SK-N-MC (cell line): ENCODE data around the gene TBC1D22A.

ENCODE experiments used
- DNase-seq: peaks from one replicate; pipeline ENCODE4 v3.0.0-alpha.2; 2011; ENCODE audit warnings: low read depth, low spot score
- H3K27ac ChIP-seq: fragments of 200-600 bp; sonication (generic); 2 replicates; pipeline ENCODE4 v1.5.1; 2016; ENCODE audit warnings: mixed run types
- H3K36me3 ChIP-seq: fragments of 200-600 bp; sonication (generic); 2 replicates; pipeline ENCODE4 v1.6.1; 2017; ENCODE audit warnings: antibody characterized with exemption, low read length, mixed read lengths; ENCODE audit not compliant: insufficient read depth
- H3K4me3 ChIP-seq: fragments of 200-600 bp; sonication (generic); 2 replicates; pipeline ENCODE4 v1.5.1; 2016
- H3K9ac ChIP-seq: fragments of 200-600 bp; sonication (generic); 2 replicates; pipeline ENCODE4 v1.8.0; 2017; ENCODE audit warnings: mixed run types, mixed read lengths; ENCODE audit not compliant: insufficient read length
- H3K9me3 ChIP-seq: fragments of 200-600 bp; sonication (generic); 2 replicates; pipeline ENCODE4 v1.6.1; 2017; ENCODE audit warnings: low read depth, mild to moderate bottlenecking, antibody characterized with exemption, low read length, moderate library complexity, mixed read lengths
- EZH2 ChIP-seq: fragments of 200-600 bp; sonication (generic); IDR thresholded peaks from one replicate; pipeline ENCODE4 v1.6.1; 2017; ENCODE audit warnings: antibody characterized with exemption
- FOXP2 ChIP-seq: optimal IDR thresholded peaks from 2 replicates; pipeline ENCODE3; 2011; ENCODE audit warnings: mild to moderate bottlenecking, moderate library complexity; ENCODE audit not compliant: insufficient read depth; ENCODE audit errors: extremely low read length, control extremely low read depth
- POLR2AphosphoS5 ChIP-seq: IDR thresholded peaks from 2 replicates; pipeline ENCODE4 v1.6.1; 2012; ENCODE audit warnings: mild to moderate bottlenecking, low read depth, low read length, borderline replicate concordance

TBC1D22A gene

GRCh38 chr22:46852771-46853170 lies 90.3 kb downstream of the TBC1D22A start:
- Histone ChIP-seq H3K9me3 (no peaks in the 10 kb centered on the region), H3K4me3 (no peak overlapping the region)

DNA sequence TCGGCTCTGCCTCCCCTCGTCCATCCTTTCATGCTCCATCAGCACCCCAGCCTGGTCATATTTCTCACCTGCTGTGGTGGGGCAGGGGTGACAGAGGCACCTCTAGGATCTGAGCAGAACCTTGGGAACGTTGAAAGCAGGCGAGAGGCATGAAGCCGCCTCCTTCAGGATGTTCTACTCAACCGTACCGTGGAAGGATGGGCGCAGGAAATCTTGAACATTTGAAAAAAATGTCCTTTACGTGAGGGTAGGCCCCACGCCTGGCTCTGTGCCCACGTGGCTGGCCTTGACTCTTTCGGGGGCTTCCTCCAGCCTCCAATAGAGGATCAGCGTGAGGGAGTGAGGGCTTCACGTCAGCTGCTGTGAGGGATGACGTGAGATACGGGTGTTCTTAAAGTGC lies 90.7 kb downstream of the TBC1D22A start:
- Histone ChIP-seq H3K9ac (no peak overlapping the region), H3K36me3 (no peaks in the 10 kb centered on the region), H3K27ac (no peak overlapping the region), H3K9me3 (no peaks in the 10 kb centered on the region), H3K4me3 (no peak overlapping the region)
- no peak for TF ChIP-seq POLR2AphosphoS5
- TF ChIP-seq EZH2: no peak
- no peak for TF ChIP-seq FOXP2
- DNase-seq: no peak

More at GRCh38 chr22:46852771-46853170, 90.3 kb downstream of the TBC1D22A start:
- no peak for DNase-seq
- no peak for TF ChIP-seq FOXP2
- no peak for TF ChIP-seq POLR2AphosphoS5
- no peak for TF ChIP-seq EZH2
- no peak overlapping the region for H3K27ac ChIP-seq
- no peak overlapping the region for H3K9ac ChIP-seq
- H3K36me3 ChIP-seq: no peaks in the 10 kb centered on the region

GRCh38 chr22:46854125-46854870 lies 91.8 kb downstream of the TBC1D22A start:
- H3K9ac ChIP-seq: no peak overlapping the region
- no peaks in the 10 kb centered on the region for H3K36me3 ChIP-seq
- no peak overlapping the region for H3K27ac ChIP-seq
- H3K4me3 ChIP-seq: no peak overlapping the region
- TF ChIP-seq POLR2AphosphoS5: no peak
- no peaks in the 10 kb centered on the region for H3K9me3 ChIP-seq
- no peak for DNase-seq

DNA sequence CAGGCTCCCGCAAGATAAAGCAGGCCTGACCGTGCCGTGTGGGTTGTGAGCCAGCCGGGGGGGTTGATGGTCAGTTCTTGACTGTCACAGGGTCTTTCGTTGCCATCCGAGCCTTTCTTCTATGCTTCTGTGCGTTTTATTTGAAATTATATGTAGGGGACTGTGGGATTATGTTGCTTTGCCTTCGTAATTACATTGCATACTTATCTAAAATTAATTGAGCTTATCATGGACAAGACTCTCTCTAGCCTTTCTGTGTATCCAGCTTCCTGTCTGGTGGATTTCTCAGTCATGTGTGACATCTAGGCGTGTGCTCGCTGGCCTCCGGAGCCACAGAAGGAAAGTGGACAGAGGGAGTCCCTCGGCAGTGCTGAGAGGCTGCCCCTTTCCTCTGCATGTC lies 93.2 kb downstream of the TBC1D22A start:
- TF ChIP-seq POLR2AphosphoS5 (no peak), EZH2 (no peak), FOXP2 (no peak)
- no peaks in the 10 kb centered on the region for H3K9me3 ChIP-seq
- no peak overlapping the region for H3K9ac ChIP-seq
- no peak overlapping the region for H3K27ac ChIP-seq
- no peaks in the 10 kb centered on the region for H3K36me3 ChIP-seq
- H3K4me3 ChIP-seq: no peak overlapping the region
- DNase-seq: no peak

DNA sequence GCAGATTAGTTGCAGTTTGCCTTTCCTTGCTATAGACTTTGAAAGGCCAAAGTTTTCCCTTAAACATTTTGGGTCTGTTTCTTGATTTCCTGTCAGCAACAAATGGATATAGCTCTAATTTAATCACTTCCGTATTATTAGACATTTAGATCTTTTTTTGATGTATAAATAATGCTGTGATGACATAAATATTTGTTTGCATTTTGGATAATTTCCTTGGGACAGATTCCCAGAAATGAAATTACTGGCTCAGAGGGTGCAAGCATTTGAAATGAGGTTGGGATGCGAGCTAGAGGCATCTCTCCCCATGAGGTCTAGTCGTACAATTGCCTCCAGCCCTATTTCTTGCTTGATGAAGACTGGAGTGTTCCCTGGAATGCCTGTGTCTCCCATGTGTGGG lies 94.2 kb downstream of the TBC1D22A start:
- DNase-seq: no peak
- Histone ChIP-seq H3K27ac (peak overlapping the region; percentile 87), H3K9ac (no peak overlapping the region), H3K36me3 (no peaks in the 10 kb centered on the region), H3K9me3 (no peaks in the 10 kb centered on the region), H3K4me3 (peak overlapping the region; percentile 31; the same call in 1 of the 2 replicates)
- TF ChIP-seq FOXP2: no peak
- no peak for TF ChIP-seq EZH2
- no peak for TF ChIP-seq POLR2AphosphoS5

GRCh38 chr22:46857142-46857884 lies 94.9 kb downstream of the TBC1D22A start:
- Histone ChIP-seq H3K9me3 (no peaks in the 10 kb centered on the region), H3K27ac (peak overlapping the region; percentile 87), H3K4me3 (peak overlapping the region; percentile 31; the same call in 1 of the 2 replicates), H3K36me3 (no peaks in the 10 kb centered on the region), H3K9ac (peak overlapping the region; percentile 18)
- no peak for TF ChIP-seq POLR2AphosphoS5
- TF ChIP-seq FOXP2: no peak
- TF ChIP-seq EZH2: no peak
- DNase-seq: peak; percentile 52

DNA sequence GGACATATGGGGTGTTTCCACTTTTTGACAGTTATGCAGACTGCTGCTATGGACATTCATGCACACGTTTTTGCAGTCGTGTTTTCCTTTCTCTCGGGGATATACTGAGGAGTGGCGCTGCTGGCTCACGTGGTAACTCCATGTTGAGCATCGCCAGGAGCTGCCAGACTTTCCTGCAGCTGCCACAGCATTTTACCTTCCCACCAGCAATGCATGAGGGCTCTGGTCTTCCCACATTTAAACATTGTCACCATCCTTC lies 95.4 kb downstream of the TBC1D22A start:
- Histone ChIP-seq H3K9me3 (no peaks in the 10 kb centered on the region), H3K4me3 (no peak overlapping the region), H3K9ac (no peak overlapping the region), H3K27ac (no peak overlapping the region; the same call in 1 of the 2 replicates), H3K36me3 (no peaks in the 10 kb centered on the region)
- no peak for DNase-seq
- TF ChIP-seq FOXP2: no peak
- TF ChIP-seq EZH2: no peak
- no peak for TF ChIP-seq POLR2AphosphoS5

GRCh38 chr22:46858181-46858771 lies 95.8 kb downstream of the TBC1D22A start:
- TF ChIP-seq POLR2AphosphoS5 (no peak), FOXP2 (no peak), EZH2 (no peak)
- H3K4me3 ChIP-seq: no peak overlapping the region
- no peak for DNase-seq
- H3K27ac ChIP-seq: no peak overlapping the region
- H3K9ac ChIP-seq: no peak overlapping the region
- H3K36me3 ChIP-seq: no peaks in the 10 kb centered on the region
- no peaks in the 10 kb centered on the region for H3K9me3 ChIP-seq
